Sciatic nerve (tissue), 2 donors: ENCODE data around the gene NFIX. TPM values are rescaled to one million over a fixed set of nuclear protein-coding genes. Genes with fewer than 3 reads are reported as not detected.

ENCODE experiments used
- ATAC-seq: fragments of 200-7000 bp; cut with Tn5 transposase; one replicate; pipeline ENCODE4 v1.9.1; 2020; ENCODE audit warnings: mild to moderate bottlenecking, moderate library complexity
- DNase-seq: peaks from one replicate; pipeline ENCODE4 v3.0.0-alpha.2; 2020; ENCODE audit warnings: low spot score
- intact Hi-C: fragments of 100-400 bp; cut with DNase I; formaldehyde crosslinking; loops from one replicate; pipeline ENCODE4 v1.14.2; 2022
- total RNA-seq: library from RNA; stranded (reverse); fragmentation: NEBNext Ultra II Directional; extraction: Animal tissue kit (Norgen Biotek cat#: 25700); gene quantifications from one replicate; pipeline ENCODE4 v1.2.1, GENCODE V29; 2021
- donor health status: DM: no; HTN: no; CAD: no.
- donor health status: DM: no; HTN: no; CAD: no.

Gene NFIX
- total RNA-seq, 1 donor from 2014 or later = 131 TPM

- no peak for DNase-seq
- intact Hi-C loops = no loop called here
- ATAC-seq = no peak
Observed at GRCh38 chr19:13058951-13059660, 63.8 kb downstream of the NFIX start.

- DNase-seq = peak; percentile 83
- intact Hi-C loops = loop anchor here (10.0 kb wide), 1 partner anchor 76 kb away; no protein-coding TSS in a partner anchor
- peak; percentile 8 for ATAC-seq
Observed at GRCh38 chr19:13060233-13060963, 65.1 kb downstream of the NFIX start.

- peak; percentile 87 for ATAC-seq
- intact Hi-C loops = loop anchor here (10.0 kb wide), 1 partner anchor 76 kb away; no protein-coding TSS in a partner anchor
- peak; percentile 94 for DNase-seq
Observed at GRCh38 chr19:13060964-13061927, 66.0 kb downstream of the NFIX start.

GRCh38 chr19:13062317-13062716 lies 67.0 kb downstream of the NFIX start:
- DNase-seq = no peak
- intact Hi-C loops = loop anchor here (10.0 kb wide), 1 partner anchor 78 kb away; no protein-coding TSS in a partner anchor
- ATAC-seq = no peak

- intact Hi-C loops = loop anchor here (10.0 kb wide), 1 partner anchor 79 kb away; no protein-coding TSS in a partner anchor
- DNase-seq = no peak
- ATAC-seq = peak; percentile 14
Observed at GRCh38 chr19:13063461-13064091, 68.3 kb downstream of the NFIX start.

GRCh38 chr19:13064092-13064489 lies 68.8 kb downstream of the NFIX start:
- ATAC-seq = no peak
- DNase-seq = no peak
- intact Hi-C loops = loop anchor here (10.0 kb wide), 1 partner anchor 79 kb away; no protein-coding TSS in a partner anchor

- intact Hi-C loops = loop anchor here (10.0 kb wide), 1 partner anchor 81 kb away; no protein-coding TSS in a partner anchor
- DNase-seq = no peak
- ATAC-seq = no peak
Observed at GRCh38 chr19:13066226-13066625, 71.0 kb downstream of the NFIX start.

- intact Hi-C loops = loop anchor here (10.0 kb wide), 1 partner anchor 82 kb away; no protein-coding TSS in a partner anchor
- ATAC-seq (no peak), DNase-seq (no peak)
Observed at GRCh38 chr19:13066933-13067807, 71.9 kb downstream of the NFIX start.

GRCh38 chr19:13068085-13068846 lies 73.0 kb downstream of the NFIX start:
- DNase-seq (no peak), ATAC-seq (peak; percentile 44)
- intact Hi-C loops = loop anchor here (10.0 kb wide), 1 partner anchor 83 kb away; no protein-coding TSS in a partner anchor

- no peak for ATAC-seq
- no peak for DNase-seq
- intact Hi-C loops = loop anchor here (10.0 kb wide), 1 partner anchor 85 kb away; no protein-coding TSS in a partner anchor
Observed at GRCh38 chr19:13069415-13070359, 74.4 kb downstream of the NFIX start.

GRCh38 chr19:13070425-13071140 lies 75.3 kb downstream of the NFIX start:
- ATAC-seq (no peak), DNase-seq (no peak)
- intact Hi-C loops = no loop called here

GRCh38 chr19:13071444-13072187 lies 76.3 kb downstream of the NFIX start:
- no peak for DNase-seq
- intact Hi-C loops = no loop called here
- no peak for ATAC-seq

GRCh38 chr19:13072188-13072908 lies 77.1 kb downstream of the NFIX start:
- ATAC-seq = peak; percentile 20
- DNase-seq = no peak

GRCh38 chr19:13073263-13073662 lies 78.0 kb downstream of the NFIX start:
- intact Hi-C loops = no loop called here
- ATAC-seq = no peak
- DNase-seq = no peak

More at GRCh38 chr19:13072188-13072908, 77.1 kb downstream of the NFIX start:
- intact Hi-C loops = no loop called here
